Loucy (cell line): ENCODE results near the gene BCL11B.

Experiments
- CTCF ChIP-seq: fragments of 200-600 bp; sonication (generic); conservative IDR thresholded peaks from 2 replicates; pipeline ENCODE4 v1.5.1; 2014; ENCODE audit warnings: mild to moderate bottlenecking, antibody characterized with exemption, low read length
- EZH2phosphoT487 ChIP-seq: fragments of 200-600 bp; IDR thresholded peaks from 2 replicates; pipeline ENCODE4 v1.6.1; 2018; ENCODE audit warnings: antibody characterized with exemption, mild to moderate bottlenecking, moderate library complexity, borderline replicate concordance

GRCh38 chr14:99244941-99245563 is 26.9 kb downstream of the BCL11B start:
- TF ChIP-seq CTCF (no peak), EZH2phosphoT487 (no peak)
